GM10847 (cell line): ENCODE data around the gene MAN2B2.

Experiments
- POLR2A ChIP-seq: IDR thresholded peaks from 2 replicates; pipeline ENCODE4 v1.6.1; 2011; ENCODE audit not compliant: insufficient read length; ENCODE audit errors: extremely low read depth

Gene MAN2B2

GRCh38 chr4:6608758-6609414 is 33.9 kb downstream of the MAN2B2 start:
- TF ChIP-seq POLR2A = no peak

GRCh38 chr4:6609415-6610079 is 34.6 kb downstream of the MAN2B2 start:
- no peak for TF ChIP-seq POLR2A

- TF ChIP-seq POLR2A = no peak
Observed at GRCh38 chr4:6610856-6611430, 36.0 kb downstream of the MAN2B2 start.

DNA sequence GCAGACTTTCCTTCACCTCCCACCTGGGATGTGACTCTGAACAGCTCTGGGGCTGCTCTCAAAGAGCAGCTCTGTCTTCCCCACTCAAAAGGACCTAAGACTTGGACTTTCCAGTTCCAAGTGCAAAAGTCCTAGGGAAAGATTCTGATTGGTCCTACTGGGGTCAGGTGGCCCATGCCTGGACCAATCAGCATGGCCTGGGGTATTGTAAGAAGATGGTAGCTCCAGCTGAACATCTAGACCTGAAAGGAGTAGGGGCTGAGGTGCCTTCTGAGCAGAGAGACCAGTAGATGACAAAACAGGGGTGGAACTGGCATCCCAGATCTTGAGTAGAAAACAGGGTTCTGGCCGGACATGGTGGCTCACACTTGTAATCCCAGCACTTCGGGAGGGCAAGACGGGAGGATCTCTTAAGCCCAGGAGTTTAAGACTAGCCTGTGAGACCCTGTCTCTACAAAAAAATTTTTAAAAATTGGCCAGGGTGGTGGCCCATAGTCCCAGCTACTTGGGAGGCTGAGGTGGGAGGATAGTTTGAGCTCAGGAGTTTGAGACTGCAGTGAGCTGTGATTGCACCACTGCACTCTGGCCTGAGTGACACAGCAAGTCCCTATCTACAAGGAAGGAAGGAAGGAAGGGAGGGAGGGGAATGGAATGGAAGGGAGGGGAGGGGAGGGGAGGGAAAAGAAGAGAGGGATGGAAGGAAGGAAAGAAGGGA is 38.1 kb downstream of the MAN2B2 start:
- no peak for TF ChIP-seq POLR2A

GRCh38 chr4:6613676-6614651 is 39.0 kb downstream of the MAN2B2 start:
- TF ChIP-seq POLR2A = no peak

DNA sequence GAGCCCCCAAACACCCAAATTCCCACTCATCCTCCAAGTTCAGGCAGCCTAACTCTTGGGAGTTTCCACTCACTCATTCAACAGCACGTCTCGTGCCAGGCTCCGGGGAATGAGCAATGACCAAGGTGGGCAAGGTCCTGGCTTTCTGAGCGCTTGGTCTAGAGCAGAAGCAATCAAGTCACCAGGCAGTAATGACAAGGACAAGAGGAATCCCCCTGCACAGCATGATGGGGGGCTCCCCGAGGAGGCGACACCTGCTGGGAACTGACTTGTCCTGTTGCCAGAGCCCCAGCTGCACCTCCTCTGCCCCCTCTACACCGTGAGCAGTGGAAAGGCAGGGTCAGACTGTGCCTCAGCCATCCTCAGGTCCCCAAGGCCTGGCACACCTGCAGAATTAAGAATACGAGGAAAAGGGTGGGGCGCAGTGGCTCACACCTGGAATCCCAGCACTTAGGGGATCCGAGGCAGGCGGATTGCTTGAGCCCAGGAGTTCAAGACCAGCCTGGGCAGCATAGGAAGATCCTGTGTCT is 39.8 kb downstream of the MAN2B2 start:
- no peak for TF ChIP-seq POLR2A

DNA sequence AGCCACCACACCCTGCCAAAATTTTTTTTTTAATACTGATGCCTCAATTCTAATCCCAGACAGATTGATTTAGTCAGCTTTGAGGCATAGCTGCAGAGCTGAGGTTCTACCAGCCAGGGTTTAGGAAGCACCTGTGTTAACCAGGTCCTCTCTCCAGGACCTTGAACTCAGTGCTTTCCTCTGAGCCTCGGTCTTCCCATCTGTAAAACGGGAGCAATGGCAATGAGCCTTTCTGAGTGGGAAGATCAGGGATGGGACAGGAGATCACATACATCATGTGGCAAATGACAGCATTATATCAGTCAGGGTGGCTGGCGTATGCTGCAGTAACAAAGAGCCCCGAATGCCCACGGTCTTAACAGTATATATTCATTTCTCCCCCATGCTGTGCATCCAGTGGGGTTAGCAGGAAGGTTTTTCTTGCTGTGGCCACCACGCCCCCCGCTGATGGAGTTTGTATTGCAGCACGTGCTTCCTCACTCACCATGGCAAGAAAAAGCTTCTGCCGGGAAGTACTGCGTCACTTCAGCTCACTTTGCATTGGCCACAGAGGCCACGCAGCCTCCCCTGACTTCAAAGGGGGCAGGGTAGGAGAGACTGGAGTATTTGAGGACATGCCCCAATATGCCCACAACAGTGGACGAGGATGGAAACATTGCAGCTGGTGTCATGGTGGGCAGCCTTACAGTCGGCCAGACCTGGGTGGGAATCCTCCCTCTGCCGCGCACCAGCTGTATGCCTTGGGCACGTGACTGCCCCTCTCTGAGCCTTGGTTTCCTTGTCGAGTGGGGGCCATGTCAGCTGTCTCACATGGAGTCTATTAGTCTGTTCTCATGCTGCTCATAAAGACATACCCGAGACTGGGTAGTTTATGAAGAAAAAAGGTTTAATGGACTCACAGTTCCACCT is 41.4 kb downstream of the MAN2B2 start:
- no peak for TF ChIP-seq POLR2A

DNA sequence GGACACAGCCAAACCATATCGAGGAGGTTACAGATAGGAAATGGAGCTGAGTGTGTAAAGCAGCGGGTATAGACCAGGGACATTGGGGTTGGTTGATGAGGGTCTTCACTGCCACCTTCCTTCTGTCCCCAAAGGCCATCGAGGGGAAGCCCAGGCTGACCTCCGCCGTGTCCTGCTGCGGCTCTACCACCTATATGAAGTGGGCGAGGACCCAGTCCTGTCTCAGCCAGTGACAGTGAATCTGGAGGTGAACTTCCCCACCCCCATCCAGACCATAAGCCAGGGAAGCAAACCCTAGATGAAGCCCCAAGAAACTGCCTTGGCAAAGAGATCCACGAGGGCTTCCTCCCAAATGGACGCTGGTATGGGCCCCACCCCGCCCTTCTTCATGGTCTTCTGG is 42.3 kb downstream of the MAN2B2 start:
- TF ChIP-seq POLR2A = no peak

DNA sequence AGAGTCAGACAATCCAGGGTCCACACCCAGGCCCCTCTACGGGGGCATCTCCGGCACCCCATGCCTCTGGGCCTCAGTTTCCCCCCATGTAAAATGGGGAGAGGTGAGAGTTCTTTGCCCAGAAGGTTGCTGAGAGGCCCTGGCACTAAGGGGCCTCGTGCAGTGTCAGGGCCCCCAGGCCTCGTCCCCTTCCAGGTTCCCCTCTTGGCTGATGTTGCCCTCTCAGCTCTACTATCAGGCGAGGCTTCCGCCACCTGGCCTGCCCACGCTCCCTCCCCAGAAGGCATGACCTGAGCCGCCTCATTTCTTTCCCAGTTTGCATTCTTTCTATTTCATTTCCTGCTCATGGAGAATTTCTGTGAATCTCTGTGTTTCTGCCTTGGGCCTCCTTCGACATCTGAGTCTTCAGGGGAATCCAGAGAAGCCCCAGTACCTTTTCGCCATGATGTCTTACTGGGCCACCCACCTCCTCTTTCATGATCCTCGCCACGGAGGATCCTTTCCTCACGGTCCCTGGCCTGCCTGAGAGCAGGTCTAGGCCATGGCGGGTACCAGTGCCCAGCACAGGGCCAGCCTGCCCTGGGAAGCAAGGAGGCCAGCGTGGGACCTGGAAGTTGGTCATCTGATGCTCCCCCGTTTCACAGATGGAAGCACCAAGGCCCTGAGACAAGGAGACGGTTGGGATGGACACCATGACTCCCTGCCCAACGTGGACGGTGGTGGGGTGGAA is 43.6 kb downstream of the MAN2B2 start:
- TF ChIP-seq POLR2A = no peak

DNA sequence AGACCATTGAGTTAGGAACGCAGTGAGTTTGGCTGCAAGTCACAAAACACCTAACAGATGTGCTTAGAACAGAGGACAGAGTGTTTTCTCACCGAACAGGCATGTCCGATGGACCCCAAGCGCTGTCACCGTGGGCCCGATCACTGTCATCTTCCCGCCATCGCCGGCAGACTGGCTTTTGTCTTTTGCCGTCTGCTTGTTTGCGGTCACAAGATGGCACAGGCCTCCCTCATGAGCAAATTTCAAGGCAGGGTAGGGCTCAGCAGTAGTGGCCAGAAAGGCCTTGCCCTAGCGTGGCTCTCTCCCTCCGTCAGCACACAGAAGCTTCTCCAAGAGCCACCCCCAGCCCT is 44.1 kb downstream of the MAN2B2 start:
- TF ChIP-seq POLR2A = no peak

DNA sequence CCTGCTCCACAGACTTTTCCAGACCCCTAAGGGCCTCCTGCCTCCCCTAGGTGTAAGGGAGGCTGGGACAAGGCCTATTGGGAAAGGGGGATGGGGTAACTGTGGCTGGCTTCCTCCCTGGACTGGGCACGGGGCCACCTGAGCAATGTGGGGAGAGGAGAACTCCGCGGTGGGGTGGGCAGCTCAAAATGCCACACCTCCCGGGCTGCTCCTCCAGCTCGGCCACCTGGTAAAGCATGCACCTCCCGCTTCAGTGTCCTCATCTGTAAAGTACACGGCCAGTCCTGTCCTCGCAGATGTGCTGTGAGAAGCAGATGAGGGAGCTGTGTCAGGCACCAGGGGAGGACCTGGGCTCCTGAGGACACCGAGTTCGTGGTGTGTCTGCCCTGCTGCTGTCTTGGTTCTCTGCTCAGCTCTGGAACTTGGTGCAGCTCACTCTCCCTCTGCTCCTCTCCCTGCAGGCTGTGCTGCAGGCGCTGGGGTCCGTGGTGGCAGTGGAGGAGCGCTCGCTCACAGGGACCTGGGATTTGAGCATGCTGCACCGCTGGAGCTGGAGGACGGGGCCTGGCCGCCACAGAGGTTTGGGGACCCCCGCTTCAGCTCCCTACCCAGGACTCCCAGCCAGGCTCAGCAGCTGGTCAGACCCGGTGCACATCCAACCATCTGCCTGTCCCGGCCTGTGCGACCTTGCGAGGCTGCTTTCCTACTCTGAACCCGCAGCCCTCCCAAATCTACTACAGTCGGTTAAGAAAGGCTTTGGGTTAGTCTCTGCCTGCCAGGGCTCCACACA is 44.7 kb downstream of the MAN2B2 start:
- TF ChIP-seq POLR2A = no peak

GRCh38 chr4:6620296-6620695 is 45.3 kb downstream of the MAN2B2 start:
- TF ChIP-seq POLR2A = no peak
